H9 (cell line): ENCODE data around the gene IL5RA. TPM values are rescaled to one million over a fixed set of nuclear protein-coding genes. Genes with fewer than 3 reads are reported as not detected.

ENCODE experiments used
- DNase-seq: peaks from one replicate; pipeline ENCODE4 v3.0.0-alpha.2; 2017
- H2AFZ ChIP-seq: one replicate; pipeline ENCODE4 v1.6.1; 2013; ENCODE audit warnings: mild to moderate bottlenecking, low read length, control low read depth, moderate library complexity
- H2AK5ac ChIP-seq: 2 replicates; pipeline ENCODE4 v1.6.1; 2013; ENCODE audit warnings: low read length, control low read depth, mixed read lengths; ENCODE audit not compliant: insufficient read length
- H2BK120ac ChIP-seq: one replicate; pipeline ENCODE4 v1.6.1; 2013; ENCODE audit warnings: low read depth, mild to moderate bottlenecking, low read length, control low read depth, inconsistent platforms; ENCODE audit not compliant: poor library complexity, severe bottlenecking
- H2BK12ac ChIP-seq: 2 replicates; pipeline ENCODE4 v1.6.1; 2013; ENCODE audit warnings: low read length, control low read depth, mixed read lengths, low read depth; ENCODE audit not compliant: insufficient read length
- H2BK15ac ChIP-seq: 2 replicates; pipeline ENCODE4 v1.6.1; 2013; ENCODE audit warnings: low read depth, low read length, control low read depth
- H2BK20ac ChIP-seq: one replicate; pipeline ENCODE4 v1.6.1; 2013; ENCODE audit warnings: low read depth, mild to moderate bottlenecking, low read length, control low read depth, inconsistent platforms; ENCODE audit not compliant: poor library complexity, severe bottlenecking
- H2BK5ac ChIP-seq: 2 replicates; pipeline ENCODE4 v1.6.1; 2013; ENCODE audit warnings: low read length, control low read depth, mixed read lengths; ENCODE audit not compliant: insufficient read length
- H3K14ac ChIP-seq: 2 replicates; pipeline ENCODE4 v1.6.1; 2013; ENCODE audit warnings: low read length, control low read depth; ENCODE audit not compliant: insufficient read depth
- H3K18ac ChIP-seq: 2 replicates; pipeline ENCODE4 v1.6.1; 2013; ENCODE audit warnings: low read depth, mild to moderate bottlenecking, mixed read lengths, low read length, control low read depth; ENCODE audit not compliant: insufficient read length
- H3K23ac ChIP-seq: 2 replicates; pipeline ENCODE4 v1.6.1; 2013; ENCODE audit warnings: low read length, control low read depth, mixed read lengths, low read depth; ENCODE audit not compliant: insufficient read length
- H3K23me2 ChIP-seq: 2 replicates; pipeline ENCODE4 v1.6.1; 2013; ENCODE audit warnings: low read depth, mild to moderate bottlenecking, mixed read lengths, low read length, control low read depth; ENCODE audit not compliant: insufficient read length, poor library complexity, severe bottlenecking
- H3K27ac ChIP-seq: 2 replicates; pipeline ENCODE4 v1.5.1; 2013; ENCODE audit warnings: low read length, control low read depth, mixed read lengths, low read depth; ENCODE audit not compliant: insufficient read length
- H3K27me3 ChIP-seq: 2 replicates; pipeline ENCODE4 v1.6.1; 2013; ENCODE audit warnings: low read length, control low read depth, inconsistent platforms; ENCODE audit not compliant: insufficient read depth
- H3K4ac ChIP-seq: 2 replicates; pipeline ENCODE4 v1.6.1; 2013; ENCODE audit warnings: low read depth, mild to moderate bottlenecking, control low read depth, inconsistent platforms, low read length, moderate library complexity
- H3K4me1 ChIP-seq: 2 replicates; pipeline ENCODE4 v1.6.1; 2013; ENCODE audit warnings: low read length, control low read depth, inconsistent platforms; ENCODE audit not compliant: insufficient read depth
- H3K4me2 ChIP-seq: 2 replicates; pipeline ENCODE4 v1.6.1; 2013; ENCODE audit warnings: low read length, control low read depth, mixed read lengths; ENCODE audit not compliant: insufficient read length, insufficient read depth
- H3K56ac ChIP-seq: 2 replicates; pipeline ENCODE4 v1.6.1; 2013; ENCODE audit warnings: low read depth, mild to moderate bottlenecking, mixed read lengths, low read length, control low read depth; ENCODE audit not compliant: insufficient read length
- H3K79me1 ChIP-seq: 2 replicates; pipeline ENCODE4 v1.6.1; 2013; ENCODE audit warnings: low read depth, mild to moderate bottlenecking, moderate library complexity, low read length, control low read depth, inconsistent platforms; ENCODE audit not compliant: insufficient read depth, poor library complexity, severe bottlenecking
- H3K79me2 ChIP-seq: 2 replicates; pipeline ENCODE4 v1.6.1; 2013; ENCODE audit warnings: low read length, control low read depth, inconsistent platforms; ENCODE audit not compliant: insufficient read depth
- H3K9ac ChIP-seq: 2 replicates; pipeline ENCODE4 v1.6.1; 2013; ENCODE audit warnings: low read length, control low read depth, mixed read lengths; ENCODE audit not compliant: insufficient read length; ENCODE audit errors: extremely low read depth
- H3K9me3 ChIP-seq: one replicate; pipeline ENCODE4 v1.6.1; 2013; ENCODE audit warnings: low read depth, low read length, inconsistent platforms; ENCODE audit not compliant: control insufficient read depth
- H3T11ph ChIP-seq: one replicate; pipeline ENCODE4 v1.6.1; 2013; ENCODE audit warnings: mild to moderate bottlenecking, low read length, control low read depth, inconsistent platforms
- H4K20me1 ChIP-seq: one replicate; pipeline ENCODE4 v1.6.1; 2013; ENCODE audit not compliant: control insufficient read depth, insufficient read length, insufficient read depth
- H4K5ac ChIP-seq: 2 replicates; pipeline ENCODE4 v1.6.1; 2013; ENCODE audit warnings: low read depth, mild to moderate bottlenecking, mixed read lengths, low read length, control low read depth; ENCODE audit not compliant: insufficient read length
- H4K8ac ChIP-seq: replicated peaks from 2 replicates; pipeline ENCODE4 v1.6.1; 2013; ENCODE audit warnings: low read length, control low read depth, mixed read lengths, low read depth; ENCODE audit not compliant: insufficient read length
- H4K91ac ChIP-seq: 2 replicates; pipeline ENCODE4 v1.6.1; 2013; ENCODE audit warnings: low read depth, mild to moderate bottlenecking, moderate library complexity, mixed read lengths, low read length, control low read depth; ENCODE audit not compliant: insufficient read length
- H3K27ac Mint-ChIP-seq, 3 experiments: 2 replicates in 2 of 3; 3 replicates in 1 of 3; pipeline ENCODE4 v1.8.0; 2020 to 2021; ENCODE audit warnings: mixed read lengths in 3 of 3, mild to moderate bottlenecking in 1 of 3, moderate library complexity in 1 of 3
- H3K27me3 Mint-ChIP-seq: 2 replicates; pipeline ENCODE4 v1.8.0; 2021; ENCODE audit warnings: low read depth, mild to moderate bottlenecking, moderate library complexity, mixed read lengths
- H3K36me3 Mint-ChIP-seq, 3 experiments: 2 replicates in 2 of 3; 3 replicates in 1 of 3; pipeline ENCODE4 v1.8.0; 2020 to 2021; ENCODE audit warnings: low read depth in 3 of 3, mixed read lengths in 3 of 3; ENCODE audit not compliant: insufficient read depth in 1 of 3
- H3K4me1 Mint-ChIP-seq, 2 experiments: 2 replicates each; pipeline ENCODE4 v1.8.0; 2020; ENCODE audit warnings: mixed read lengths in 2 of 2
- H3K4me3 Mint-ChIP-seq, 2 experiments: 2 replicates in 1 of 2; 3 replicates in 1 of 2; pipeline ENCODE4 v1.8.0; 2020 to 2021; ENCODE audit warnings: mild to moderate bottlenecking in 2 of 2, mixed read lengths in 2 of 2, moderate library complexity in 1 of 2
- H3K9me3 Mint-ChIP-seq, 2 experiments: 2 replicates in 1 of 2; 3 replicates in 1 of 2; pipeline ENCODE4 v1.8.0; 2020; ENCODE audit warnings: mild to moderate bottlenecking in 2 of 2, mixed read lengths in 2 of 2, moderate library complexity in 1 of 2
- CTCF ChIP-seq: fragments of 200-600 bp; sonication (generic); conservative IDR thresholded peaks from 3 replicates; pipeline ENCODE4 v1.8.0; 2021; ENCODE audit warnings: antibody characterized with exemption, mild to moderate bottlenecking
- WGBS: extraction: QIAGEN DNeasy Blood & Tissue Kit; methylation state at CpG from one replicate; pipeline ENCODE4 v1.1.7; 2013; ENCODE audit warnings: missing lambda C conversion rate, low lambda C conversion rate, mixed read lengths; ENCODE audit not compliant: insufficient read length; ENCODE audit errors: extremely low coverage; 5-methylcytosine and 5-hydroxymethylcytosine counted together
- total RNA-seq: library from RNA; stranded (reverse); gene quantifications from 2 replicates; pipeline ENCODE4 v1.2.1, GENCODE V29; 2021

IL5RA gene
- total RNA-seq, 1 experiment from 2014 or later: not detected

GRCh38 chr3:3097958-3098357, 12.2 kb downstream of the IL5RA start:
- no peak overlapping the region for H3K23ac ChIP-seq
- H3K14ac ChIP-seq: no peak overlapping the region
- Mint-ChIP-seq H3K27me3 (peaks cover 2% of the 10 kb centered on the region; the same call in 1 of the 2 replicates), H3K9me3 (no peaks in the 10 kb centered on the region), H3K4me3 (no peak overlapping the region), H3K27ac (no peak overlapping the region), H3K36me3 (no peaks in the 10 kb centered on the region), H3K4me1 (peaks cover 5% of the 10 kb centered on the region in 2 experiments)
- H3K4ac ChIP-seq: no peak overlapping the region
- H3K27me3 ChIP-seq: no peaks in the 10 kb centered on the region
- H2BK15ac ChIP-seq: no peak overlapping the region
- WGBS: no CpG with 5 or more reads among the region's 4 CpGs
- no peaks in the 10 kb centered on the region for H3K4me1 ChIP-seq
- no peak overlapping the region for H2AK5ac ChIP-seq
- no peak overlapping the region for H3K9ac ChIP-seq
- no peak overlapping the region for H4K8ac ChIP-seq
- no peak overlapping the region for H2BK12ac ChIP-seq
- H3K79me2 ChIP-seq: no peaks in the 10 kb centered on the region
- no peaks in the 10 kb centered on the region for H3K79me1 ChIP-seq
- no peak overlapping the region for H3K56ac ChIP-seq
- no peak overlapping the region for H2AFZ ChIP-seq
- no peaks in the 10 kb centered on the region for H4K20me1 ChIP-seq
- H3K18ac ChIP-seq: no peak overlapping the region
- no peak overlapping the region for H2BK5ac ChIP-seq
- no peak overlapping the region for H3K27ac ChIP-seq
- H2BK20ac ChIP-seq: no peak overlapping the region
- H4K5ac ChIP-seq: no peak overlapping the region
- no peaks in the 10 kb centered on the region for H3K9me3 ChIP-seq
- no peak overlapping the region for H3T11ph ChIP-seq
- H4K91ac ChIP-seq: no peak overlapping the region
- no peak for DNase-seq
- H2BK120ac ChIP-seq: no peak overlapping the region
- H3K23me2 ChIP-seq: no peaks in the 10 kb centered on the region
- no peak for TF ChIP-seq CTCF
- H3K4me2 ChIP-seq: no peak overlapping the region
